GM21529 (cell line): Measurements from ENCODE around the gene SLC22A7.

Experiments used
- ATAC-seq: cut with Tn5 transposase; IDR thresholded peaks from one replicate; pipeline ENCODE4 v1.9.1; 2021; ENCODE audit not compliant: unreplicated experiment

Gene SLC22A7

DNA sequence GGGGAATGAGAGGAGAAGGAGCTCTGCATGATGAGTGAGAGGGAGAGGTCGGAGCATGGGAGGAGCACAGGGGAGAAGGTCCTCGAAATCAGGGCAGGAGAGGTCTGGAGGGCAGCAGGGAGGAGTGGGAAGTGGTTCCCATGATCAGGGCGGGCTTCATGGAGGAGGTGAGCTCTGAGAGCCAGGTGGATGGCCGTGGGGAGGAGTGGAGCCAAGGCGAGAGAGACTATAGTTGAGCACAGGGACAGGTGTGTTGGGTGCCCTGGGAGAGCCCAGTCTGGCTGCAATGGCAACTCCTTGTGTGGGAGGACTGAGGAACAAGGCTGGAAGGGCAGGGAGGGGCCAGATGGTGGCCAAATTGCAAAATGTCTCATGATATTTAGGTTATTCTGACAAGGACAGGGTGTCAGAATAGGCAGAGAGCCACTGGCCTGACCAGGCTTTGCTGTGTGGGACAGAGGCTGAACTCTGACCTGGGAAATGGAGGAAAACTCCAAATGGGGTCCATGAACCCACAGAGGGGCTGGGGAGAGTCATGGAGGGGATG is 33.4 kb upstream of the SLC22A7 start:
- ATAC-seq, result no peak

- ATAC-seq, result no peak
Observed at GRCh38 chr6:43265564-43265963, 32.5 kb upstream of the SLC22A7 start.

DNA sequence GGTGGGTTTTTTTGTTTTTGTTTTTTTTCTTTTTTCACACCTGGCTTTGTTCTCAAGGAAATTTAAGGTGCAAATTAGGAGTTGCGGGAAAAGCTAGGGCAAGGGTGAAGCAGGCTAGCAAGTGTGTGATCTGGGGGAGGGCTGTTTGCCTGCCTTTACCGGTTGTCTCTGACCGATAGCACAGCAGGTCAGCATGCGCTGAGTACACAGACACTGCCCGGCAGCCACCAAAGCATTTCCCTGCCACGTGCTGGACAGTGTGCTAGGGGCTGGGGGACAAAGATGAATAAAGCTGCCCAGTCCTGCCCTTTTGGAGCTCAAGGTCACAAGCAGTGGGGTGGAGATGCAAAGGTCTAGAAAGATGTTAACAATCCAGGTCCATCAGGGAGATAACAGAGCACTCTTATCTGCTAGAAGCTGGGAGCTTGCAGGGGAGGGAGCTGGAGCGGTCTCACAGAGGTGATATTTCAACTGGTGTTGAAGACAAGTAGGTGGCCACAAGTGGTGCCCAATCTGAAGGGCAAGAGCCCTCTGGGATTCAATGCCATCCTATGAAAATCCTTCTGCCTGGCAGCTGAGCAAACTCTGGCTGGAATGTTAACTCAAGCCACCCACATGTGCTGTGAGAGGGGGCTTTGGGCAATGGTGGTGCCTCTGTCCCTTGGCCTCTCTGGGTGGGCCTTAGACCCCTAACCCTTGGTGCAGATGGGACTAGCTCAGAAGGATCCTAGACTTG is 30.3 kb upstream of the SLC22A7 start:
- ATAC-seq, result no peak

DNA sequence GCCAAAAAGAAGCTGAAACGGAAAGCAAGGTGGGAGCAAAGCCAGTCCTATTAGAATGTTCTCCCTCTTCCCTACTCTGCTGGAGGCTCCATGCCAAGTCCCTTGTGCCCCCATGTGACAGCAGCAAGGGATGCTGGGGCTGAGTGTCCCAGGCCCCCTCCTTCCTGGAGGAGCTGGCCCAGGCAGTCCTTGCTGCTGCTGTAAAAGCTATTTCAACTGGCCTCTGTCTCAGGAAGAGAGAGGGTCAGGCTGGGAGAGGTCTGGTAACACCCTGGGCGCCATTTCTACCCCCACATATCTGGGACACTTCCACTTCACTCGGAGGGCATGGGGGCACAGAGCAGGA is 29.7 kb upstream of the SLC22A7 start:
- no peak for ATAC-seq

- ATAC-seq, result no peak
Observed at GRCh38 chr6:43268782-43269272, 29.2 kb upstream of the SLC22A7 start.

DNA sequence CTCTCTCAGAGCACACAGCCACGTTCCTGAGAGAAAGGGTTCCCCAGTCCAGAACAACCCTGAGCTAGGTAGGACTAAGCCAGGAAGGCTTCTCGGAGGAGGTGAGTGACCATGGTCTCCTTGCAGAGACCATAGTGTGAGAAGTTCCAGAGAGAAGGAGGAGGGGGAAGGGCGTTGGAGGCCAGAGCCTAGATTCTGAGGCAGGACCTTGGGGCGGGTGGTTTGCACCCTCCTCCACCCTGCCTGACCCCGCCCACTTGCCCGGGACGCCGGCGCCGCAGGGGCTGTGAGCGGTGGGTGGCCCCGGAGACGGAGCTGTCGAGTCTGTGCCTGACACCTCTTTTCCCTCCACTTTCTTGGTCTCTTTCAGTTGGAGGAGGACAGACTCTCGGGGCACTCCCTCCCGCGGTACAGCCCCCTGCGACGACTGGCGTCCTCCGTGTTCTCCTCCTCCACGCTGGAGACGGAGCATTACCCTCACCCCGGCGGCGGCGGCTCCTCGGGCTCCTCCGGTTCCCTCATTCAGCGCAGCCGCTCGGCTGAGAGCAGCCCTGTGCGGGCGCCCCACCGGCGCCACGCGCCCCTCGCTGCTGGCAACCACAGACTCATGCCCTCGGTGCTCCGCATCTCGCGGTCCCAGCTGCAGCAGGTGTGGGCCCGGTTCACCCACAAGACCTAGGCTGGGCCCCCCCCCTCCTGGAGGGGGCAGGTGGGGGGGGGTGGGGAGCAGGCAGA is 28.6 kb upstream of the SLC22A7 start:
- ATAC-seq, result no peak

GRCh38 chr6:43271103-43271815 is 26.8 kb upstream of the SLC22A7 start:
- ATAC-seq, result no peak

DNA sequence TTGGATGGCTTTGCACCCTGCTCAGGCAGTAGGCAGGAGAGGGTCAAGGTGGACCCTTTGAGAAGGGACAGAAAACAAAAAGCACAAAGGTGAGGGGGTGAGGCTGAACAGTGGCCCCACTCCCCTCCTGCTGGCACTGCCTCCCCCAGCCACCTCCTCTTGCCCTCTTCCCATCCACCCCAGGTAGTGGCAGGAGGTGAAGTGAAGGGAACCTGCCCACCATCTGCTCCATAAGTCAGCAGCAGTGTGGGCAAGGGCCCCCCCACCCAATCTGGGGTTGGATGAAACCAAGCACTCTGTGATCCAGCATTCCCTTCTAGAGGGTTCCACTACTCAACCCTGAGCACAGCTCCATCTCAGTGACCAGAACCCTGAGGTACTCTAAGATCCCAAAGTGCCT is 26.1 kb upstream of the SLC22A7 start:
- no peak for ATAC-seq

DNA sequence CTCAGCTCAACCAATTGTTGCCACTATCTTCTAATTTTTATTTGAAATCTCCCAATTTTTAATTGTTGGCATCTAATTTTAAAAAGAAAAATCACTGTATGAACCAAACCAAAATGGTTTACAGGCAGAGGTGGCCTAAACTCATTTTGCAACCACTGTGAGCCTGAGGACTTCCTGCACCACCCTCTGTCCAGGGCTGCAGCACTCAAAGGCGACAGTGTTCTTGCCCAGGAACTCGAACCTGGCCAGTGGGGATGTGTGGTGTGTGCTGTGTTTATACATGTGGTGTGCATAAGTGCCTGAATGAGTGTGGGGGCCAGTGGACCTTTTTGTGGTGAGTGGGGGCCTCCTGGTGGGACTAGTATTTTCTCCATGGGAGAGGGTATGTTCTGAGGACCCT is 24.4 kb upstream of the SLC22A7 start:
- no peak for ATAC-seq

DNA sequence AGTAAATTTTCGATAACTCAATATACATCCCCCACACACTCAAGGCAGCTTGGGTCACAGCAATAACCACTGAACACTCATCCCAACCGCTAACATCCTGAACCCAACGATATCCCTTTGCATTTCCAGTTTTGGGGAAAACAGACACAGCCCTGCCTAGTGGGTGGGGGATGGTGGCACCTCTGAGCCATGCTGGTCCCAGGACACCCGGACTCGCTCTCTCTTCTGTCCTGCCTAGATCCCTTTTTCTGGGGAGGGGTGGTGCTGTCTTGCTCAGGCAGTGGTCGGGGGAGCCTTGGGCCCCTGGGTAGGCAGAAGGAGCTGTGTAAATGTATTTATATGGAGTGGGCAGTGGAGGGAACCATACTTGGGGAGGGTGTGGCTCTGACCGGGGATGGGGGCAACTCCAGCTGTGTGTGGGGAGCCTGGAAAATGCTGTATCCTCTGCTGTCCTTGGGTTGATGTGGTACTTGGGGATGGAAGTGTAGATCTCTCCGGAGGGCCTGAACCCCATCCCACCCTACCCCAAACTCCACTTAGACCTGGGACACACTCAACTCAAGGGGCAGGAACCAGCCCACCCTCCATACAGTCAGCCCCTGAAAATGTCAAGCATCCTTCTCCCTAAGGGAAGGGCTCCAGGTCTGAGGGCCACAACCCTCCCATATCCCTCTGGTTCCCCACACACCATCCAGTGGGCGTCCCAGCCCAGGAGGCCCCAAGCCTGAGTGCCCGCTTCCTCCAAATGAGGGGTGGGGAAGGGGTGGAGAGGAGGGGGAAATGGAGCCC is 23.7 kb upstream of the SLC22A7 start:
- no peak for ATAC-seq

GRCh38 chr6:43274916-43275597 is 23.0 kb upstream of the SLC22A7 start:
- ATAC-seq, result no peak

GRCh38 chr6:43275801-43276576 is 22.1 kb upstream of the SLC22A7 start:
- no peak for ATAC-seq

DNA sequence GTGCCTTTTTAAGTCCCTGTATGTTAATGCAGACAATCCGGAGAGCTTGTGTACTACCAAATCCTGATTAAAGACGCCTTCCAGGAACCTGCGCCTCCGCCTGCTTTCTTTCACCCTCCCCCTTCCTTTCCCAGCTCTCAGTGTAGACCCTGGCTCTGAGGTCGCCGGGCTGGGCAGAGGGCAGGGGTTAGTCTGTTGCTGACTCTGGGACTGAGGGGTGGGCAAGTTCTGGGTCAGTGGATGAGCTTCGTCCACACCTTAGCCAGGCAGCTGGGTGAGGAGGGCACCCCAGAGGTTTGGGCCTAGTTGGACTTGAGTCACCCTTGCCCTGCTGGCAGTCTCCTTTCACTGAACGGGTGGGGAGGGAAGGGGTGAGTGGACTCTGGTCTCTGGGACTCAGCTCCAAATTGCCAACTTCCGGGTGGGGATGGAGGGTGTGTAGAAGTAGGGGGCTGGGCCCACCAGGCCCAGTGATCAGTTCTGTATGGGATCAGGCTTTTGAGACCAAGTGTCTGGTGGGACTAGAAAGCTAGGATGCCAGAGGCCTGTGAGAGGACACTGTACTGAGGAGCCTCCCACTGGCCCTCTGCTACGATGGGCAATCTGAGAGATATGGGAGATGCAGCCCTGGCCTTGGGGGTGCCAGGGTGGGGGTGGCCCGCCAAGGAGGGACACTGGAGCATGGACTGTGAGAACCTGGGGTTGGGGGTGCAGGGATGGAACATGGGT is 21.3 kb upstream of the SLC22A7 start:
- ATAC-seq, result no peak

GRCh38 chr6:43277306-43277642 is 20.8 kb upstream of the SLC22A7 start:
- ATAC-seq, result no peak

- ATAC-seq, result no peak
Observed at GRCh38 chr6:43277643-43278523, 20.2 kb upstream of the SLC22A7 start.

DNA sequence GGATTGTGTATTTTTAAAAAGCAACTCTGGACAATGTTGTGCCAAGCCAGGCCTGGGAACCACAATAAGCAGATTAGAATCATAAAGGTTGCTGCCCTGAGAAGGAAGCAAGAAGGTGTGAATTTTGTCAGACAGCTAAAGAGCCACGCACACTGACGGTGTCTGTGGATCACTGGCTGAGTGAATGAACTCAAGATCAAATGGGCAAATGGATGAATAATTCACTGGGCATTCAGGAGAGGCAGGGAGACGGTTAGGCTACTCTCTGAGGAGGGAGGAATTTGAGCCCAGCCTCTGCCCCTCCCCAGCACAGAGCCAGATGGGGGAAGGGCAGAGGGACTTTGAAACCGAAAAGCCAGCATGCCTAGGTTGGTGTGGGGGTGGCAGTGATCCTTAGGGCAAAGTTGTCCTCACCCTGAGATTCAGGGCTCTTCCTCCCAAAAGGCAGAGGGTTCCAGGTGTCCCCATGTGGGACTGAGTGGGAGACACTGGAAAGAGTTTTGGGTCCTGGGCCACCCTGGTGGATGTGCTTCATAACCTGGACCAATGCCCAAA is 19.5 kb upstream of the SLC22A7 start:
- ATAC-seq, result no peak

- no peak for ATAC-seq
Observed at GRCh38 chr6:43280234-43280633, 17.8 kb upstream of the SLC22A7 start.

GRCh38 chr6:43282060-43282459 is 16.0 kb upstream of the SLC22A7 start:
- ATAC-seq, result no peak
